NCI-H2171 treated with DMSO at 0.1 percent for 48 hours (cell line): ENCODE results near the gene USP22.

Source experiments
- DNase-seq: peaks from one replicate; lab custom pipeline; 2025; lab: John Stamatoyannopoulos, UW

Gene USP22

DNA sequence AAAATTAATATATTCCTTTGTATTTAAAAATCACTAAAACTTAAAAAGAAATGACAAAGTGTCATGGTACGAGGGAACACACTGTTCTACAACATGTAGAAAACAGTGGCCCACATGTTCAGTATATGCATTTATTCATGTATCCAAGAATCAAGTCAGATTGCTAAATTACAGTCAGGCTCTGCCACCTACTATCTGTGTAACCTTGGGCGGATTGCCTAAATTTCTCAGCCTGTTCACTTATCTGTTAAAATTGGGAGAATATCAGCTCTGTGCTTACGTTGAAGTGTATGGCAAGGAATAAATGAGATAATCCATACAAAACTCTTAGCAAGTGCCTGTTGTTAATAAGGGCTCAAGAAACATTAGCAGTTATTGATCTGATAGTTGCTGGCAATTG lies 3.4 kb upstream of the USP22 start:
- no peak for DNase-seq

DNA sequence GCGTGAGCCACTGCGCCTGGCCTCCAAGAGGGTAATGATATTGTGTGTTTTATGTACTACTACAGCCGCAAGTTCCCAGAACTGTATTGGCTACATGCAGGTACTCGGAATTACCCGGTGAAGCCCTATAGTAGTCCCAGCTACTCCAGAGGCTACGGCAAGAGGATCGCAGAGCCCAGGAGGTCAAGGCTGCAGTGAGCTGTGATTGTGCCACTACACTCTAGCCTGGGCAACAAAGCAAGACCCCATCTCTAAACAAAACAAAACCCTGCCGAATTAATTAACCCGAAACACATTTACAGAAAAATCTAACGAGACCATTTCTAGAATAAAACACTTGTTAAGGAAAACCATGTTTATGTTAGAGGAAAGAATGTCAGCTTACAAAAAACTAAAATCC lies 2.2 kb upstream of the USP22 start:
- DNase-seq = no peak

DNA sequence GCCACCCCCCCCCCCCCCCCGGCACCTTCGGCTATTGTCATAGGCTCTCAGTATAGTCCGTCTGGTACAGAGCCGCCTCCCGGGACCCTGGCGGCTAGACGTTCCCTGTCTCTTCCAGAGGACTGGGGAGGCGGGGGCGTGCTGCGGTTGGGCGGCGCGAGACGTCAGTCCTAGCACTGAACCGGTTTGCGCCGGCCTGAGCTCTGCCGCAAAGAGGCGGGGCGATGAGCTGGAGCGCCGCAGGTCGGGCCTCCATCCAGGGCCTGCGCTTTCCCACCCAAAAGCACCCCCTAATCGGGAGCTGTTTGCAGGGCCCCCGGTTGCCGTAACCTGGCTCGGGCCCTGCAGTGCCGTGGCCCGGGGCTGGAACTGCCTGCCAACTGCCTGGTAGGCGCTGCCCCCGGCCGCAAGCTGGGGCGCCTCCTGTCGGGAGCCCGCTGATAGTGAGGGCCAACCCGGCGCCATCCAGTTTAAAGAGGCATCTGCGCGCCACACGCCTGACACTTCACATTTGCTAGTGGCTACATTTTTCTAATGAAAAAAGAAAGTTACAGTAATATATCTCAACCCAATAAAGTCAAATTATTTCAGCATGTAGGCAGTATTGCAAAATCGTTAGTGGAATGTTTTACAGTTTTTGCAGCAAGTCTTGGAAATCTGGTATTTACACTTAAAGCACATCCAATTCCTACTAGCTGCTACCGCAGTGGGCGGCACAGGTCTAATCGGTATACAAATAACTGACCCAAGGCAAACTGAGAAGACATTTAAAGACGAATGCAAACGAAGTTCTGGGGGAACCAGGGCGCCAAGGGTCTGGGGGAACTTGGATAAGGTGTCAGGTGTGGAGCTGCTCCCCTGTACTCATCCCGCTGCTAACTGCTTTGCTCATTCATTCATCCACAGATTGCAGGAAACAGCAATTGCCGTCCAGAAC lies 753 bp upstream of the USP22 start:
- peak; percentile 99 for DNase-seq

DNA sequence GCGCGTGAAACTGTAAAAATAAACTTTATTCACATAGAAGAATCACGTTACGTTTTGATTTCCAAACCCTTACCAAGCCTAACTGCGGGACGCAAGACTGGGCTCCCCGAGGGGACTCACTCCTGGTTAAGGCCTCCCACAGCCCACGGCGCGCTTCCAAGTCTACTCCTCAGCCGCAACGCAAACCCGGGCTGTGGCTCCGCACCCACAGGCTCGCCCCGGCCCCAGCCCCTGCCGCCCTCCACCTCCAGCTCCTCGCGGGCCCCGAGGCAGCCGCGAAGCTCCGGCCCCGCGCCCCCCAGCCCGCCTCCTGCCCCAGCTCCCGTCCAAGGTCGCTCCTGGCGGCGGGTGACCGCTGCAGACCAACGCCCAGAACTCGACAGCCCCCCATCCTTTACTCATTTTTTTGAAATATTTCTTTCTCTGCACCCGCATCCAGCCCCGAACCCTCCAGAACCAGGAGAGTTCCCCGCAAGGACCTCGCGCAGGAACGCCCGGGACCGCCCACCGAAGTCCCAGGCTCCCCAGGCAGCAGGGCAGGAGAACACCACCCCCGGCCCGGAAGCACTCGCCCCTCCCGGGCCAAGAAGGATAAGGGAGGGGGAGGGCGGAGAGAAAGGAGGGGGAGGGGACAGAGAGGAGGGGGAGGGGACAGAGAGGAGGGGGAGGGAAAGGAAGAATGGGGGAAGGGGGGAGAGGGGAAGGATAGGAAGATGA lies 912 bp downstream of the USP22 start:
- peak; percentile 74 for DNase-seq

DNA sequence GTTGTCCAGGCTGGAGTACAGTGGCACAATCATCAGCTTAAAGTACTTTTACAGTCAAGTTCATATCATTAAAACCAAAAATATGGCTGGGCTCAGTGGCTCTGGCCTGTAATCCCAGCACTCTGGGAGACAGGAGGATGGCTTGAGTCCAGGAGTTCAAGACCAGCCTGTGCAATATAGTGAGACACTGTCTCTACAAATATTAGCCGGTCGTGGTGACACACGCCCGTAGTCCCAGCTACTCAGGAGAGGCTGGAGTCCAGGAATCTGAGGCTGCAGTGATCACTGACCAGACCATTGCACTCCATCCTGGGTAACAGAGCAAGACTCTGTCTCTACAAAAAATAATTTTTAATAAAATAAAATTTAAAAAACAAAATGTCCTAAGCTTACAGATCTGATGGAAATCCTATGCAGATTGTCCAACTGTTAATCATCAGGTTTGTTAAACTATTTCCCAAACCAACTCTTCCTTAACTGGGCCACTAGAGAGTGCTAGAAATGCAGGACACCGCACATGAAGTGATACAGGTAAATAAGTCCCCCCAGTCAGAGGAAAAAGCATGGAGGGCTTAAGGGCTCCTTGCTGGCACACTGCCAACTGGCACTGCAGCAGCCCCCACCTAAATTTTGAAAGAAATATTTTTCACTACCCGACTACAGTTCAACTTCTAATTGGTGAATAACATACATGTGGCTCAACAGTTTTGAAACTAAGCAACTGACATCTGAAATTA lies 2.8 kb downstream of the USP22 start:
- DNase-seq = peak; percentile 61

DNA sequence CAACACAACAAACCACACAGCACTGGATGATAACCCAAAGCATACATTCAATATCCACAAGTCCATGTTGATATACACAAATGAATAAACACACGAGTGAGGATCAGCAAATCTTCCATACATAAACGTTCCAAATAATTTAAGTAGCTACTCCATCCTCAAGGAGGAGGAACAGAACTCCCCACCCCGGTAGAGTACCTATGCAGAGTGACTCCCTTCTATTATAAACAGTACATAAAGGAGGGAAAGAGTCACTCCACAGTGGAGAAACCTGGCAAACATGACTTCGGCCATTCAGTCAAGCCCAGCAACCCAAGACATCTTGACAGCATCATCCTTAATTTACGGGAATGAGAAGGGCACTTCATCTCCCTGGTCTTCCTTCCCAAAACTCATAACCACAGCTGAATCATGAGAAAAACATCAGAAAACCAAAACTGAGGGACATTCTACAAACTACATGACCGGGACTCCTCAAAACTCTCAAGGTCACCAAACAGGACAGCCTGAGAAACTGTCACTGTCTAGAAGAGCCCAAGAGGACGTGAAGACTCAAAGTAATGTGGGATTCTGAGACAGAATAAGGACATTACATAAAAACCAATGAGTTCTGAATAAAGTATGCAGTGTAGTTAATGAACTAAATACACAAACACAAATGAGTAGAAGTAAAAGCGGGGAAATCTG lies 5.6 kb downstream of the USP22 start:
- no peak for DNase-seq

DNA sequence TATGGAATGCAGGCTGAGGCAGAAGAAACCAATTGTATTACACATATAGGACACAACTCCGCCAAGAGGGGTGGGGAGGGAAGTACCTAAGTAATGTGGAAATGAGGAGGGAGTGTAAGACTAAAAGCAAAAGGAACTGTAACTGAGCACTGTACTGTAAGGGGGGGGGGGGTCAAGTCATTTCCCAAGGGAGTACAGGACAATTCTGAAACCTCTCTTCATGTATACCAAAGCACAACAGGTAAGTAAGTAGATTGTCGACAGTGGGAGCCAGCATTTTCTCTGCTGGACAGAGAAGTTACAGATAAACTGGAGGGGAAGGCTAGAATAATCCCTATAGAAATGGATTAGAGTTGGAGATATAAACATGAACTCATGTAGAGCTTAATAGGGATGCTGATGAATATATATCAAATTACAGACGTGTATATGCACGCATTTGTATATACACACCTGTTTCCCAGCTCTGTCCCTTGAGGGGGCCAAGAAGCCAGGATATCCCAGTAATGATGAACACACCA lies 6.4 kb downstream of the USP22 start:
- peak; percentile 74 for DNase-seq

DNA sequence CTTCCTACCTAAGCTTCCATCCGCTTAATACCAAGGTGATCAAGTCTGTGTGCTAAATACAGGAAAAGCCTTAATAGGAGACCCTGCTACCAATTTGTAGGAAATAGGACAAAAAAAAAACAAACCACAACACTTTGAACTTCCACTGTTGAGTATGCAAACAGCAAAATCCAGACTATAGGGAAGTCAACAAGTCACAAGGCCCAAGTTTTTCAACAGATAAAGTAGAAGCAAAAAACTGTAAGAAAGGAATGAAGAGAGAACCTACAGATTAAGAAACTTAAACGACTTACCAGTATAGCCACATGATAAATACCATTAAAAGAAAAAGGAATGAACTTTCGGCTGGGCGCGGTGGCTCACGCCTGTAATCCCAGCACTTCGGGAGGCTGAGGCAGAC lies 7.4 kb downstream of the USP22 start:
- no peak for DNase-seq

DNA sequence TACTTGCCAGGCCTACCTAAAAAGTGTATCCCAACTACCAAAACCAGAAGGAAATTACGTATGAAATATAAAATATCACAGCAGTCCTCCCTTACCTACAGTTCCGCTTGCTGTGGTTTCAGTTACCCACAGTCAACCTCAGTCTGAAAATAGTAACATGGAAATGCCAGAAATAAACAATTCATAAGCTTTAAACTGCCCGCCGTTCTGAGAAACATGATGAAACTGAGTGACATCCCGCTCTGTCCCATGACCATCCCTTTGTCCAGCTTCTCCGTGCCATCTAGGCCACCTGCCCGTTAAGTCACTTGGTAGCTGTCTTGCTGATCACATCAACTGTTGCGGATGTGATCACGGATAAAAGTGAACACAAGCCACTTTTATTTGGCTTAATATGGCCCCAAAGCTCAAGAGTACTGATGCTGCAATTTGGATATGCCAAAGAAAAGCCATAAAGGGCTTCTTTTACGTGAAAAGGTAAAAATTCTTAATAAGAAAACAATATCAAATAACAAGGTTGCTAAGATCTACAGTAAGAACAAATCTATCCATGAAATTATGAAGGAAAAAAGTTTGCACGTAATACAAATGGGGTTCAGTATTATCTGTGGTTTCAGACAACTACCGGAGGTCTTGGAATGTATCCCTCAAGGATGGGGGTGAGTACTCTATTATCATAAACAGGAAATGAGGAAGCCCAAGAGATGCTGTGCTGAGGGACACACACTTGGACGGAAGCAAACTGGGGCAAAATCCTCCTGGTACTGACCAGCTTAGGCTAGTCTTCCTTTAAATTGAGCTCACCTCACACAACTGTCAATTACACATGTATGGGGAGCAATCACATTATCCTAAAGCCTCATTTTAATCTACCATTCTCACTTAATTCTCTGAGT lies 8.2 kb downstream of the USP22 start:
- no peak for DNase-seq

DNA sequence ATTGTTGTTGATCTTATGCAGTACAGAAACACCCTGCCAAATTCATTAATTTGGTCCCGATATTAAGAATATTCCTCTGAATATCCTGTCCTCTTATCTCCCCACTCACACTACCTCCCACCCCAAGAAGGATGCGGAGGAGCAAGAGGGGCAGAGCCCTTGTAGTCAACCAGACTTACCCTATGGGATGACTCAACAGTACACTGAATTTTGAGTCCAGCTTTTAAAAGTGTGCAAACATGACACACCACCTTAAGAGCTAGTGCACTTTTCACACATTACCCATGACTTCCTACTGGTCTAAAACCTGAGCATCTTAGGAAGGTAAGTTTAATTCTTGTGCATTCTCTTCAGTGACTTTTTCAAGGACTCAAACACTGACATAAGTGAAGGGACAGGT lies 9.5 kb downstream of the USP22 start:
- DNase-seq = no peak

DNA sequence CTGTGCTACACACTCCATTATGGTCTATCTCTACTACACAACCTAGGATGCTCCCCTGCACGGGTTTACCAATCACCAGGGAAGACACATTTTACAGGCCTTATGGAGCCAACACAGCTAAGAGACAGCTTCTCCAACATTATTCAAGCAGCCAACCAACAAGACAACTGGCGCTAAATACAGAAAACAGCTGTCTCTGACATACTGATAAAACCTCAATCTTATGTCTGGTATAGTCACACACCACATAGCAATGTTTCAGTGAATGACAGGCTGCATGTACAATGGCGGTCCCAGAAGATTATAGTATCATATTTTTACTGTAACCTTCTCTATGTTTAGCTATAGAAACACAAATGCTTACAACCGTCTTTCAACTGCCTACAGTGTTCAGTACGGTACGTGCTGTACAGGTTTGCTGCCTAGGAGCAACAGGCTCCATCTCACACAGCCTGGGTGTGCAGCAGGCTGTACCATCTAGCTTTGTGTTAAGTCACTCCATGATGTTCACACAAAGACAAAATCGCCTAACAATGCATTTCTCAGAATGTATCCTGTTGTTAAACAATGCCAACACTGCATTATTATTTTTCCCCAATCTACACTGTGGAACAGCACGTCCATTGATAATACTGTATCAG lies 10.9 kb downstream of the USP22 start:
- DNase-seq = no peak

DNA sequence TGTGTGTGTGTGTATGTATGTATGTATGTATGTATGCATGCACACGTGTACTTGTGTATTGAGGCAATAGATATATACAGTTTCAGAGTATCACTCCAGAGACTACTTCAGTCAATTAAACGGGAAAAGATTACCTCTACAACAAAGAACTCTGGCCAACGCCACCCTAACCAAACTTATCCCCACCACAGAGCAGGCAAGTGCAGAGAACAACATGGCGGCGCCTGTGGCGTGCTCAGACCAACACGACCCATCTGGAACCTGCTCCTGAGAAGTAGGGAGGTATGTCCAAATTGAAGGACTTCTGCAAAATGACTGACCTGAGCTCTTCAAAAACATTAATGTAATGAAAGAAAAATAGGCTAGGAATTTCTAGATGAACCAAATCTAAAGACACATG lies 12.4 kb downstream of the USP22 start:
- DNase-seq = no peak

DNA sequence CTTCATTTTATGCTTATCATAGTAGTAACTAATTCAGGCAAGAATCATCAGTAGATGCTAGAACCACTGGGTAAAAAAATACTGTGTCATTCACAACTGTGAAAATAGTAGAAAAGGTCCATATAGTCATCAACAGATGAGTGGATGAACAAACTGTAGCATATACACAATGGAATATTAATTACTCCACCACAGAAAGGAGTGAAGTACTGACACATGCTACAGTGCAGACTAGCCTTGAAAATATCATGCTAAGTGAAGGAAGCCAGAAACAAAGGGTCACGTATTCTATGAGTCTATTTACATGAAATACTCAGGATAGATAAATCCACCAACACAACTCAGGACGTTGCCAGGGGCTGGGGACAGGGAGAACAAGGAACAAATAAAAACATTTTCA lies 13.3 kb downstream of the USP22 start:
- no peak for DNase-seq

DNA sequence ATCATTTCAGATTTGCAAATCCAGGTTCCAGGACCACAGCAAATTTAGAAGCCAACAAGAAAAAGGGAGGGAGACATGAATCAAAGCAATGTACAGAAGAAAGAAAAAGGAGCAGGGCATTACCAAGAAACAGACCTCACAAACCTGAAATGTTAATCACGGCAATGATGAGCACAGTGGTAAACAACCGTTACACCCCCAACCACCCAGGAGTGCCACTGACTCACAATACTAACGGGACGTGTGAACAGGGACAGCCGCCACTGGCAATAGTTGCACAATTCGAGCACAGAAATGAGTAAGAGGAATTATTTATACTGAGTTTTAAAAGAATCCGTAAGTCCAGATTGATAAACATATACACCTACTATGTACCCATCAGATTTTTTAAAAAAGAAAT lies 13.8 kb downstream of the USP22 start:
- DNase-seq = no peak

DNA sequence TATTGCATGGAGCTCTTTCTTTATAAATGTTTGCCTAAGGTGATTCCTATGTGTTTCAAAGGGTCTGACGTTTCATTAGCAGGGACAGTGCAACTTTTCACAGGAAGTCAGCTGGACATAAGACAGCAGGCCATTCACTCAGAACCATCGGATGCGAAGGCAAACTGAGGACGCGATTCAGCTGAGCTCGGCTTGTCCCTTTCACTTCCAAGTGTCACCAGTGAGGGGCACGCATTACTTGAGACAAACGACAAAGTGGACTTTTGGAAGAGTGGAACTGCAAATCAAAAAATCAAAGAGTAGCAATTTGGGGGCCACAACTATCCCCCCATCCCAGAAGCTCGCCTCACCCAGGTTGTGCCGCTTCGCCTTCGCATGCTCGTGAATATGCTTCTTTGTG lies 14.6 kb downstream of the USP22 start:
- DNase-seq = no peak

DNA sequence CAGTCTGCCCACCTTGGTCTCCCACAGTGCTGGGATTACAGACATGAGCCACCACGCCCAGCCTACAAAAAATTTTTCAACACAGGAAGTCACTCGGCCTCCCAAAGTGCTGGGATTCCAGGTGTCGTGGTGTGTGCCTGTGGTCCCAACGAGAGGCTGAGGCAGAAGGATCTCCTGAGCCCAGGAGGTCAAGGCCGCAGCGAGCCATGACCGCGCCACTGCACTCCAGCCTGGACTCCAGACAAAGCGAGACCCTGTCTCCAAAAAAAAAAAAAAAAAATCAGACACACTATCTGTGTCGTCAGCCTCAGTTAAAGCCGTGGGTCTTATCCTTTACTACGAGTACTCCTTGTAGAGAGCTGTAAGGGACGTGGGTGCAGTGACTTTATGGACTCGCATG lies 15.8 kb downstream of the USP22 start:
- no peak for DNase-seq

DNA sequence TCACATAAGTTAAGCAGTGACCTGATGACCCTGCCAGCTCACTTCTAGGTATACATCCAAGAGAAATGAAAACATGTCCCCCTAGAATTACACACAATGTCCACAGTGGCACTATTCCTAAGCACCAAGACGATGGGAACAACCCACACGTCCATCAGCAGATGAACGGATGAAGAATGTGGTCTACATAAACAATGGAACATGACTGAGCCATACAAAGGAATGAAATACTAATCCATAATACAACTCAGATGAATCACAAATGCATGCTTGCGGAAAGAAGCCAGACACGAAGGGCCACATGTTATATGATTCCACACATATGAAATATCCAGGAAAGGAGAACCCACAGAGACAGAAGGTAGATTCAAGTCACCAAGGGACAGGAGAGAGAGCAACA lies 17.4 kb downstream of the USP22 start:
- no peak for DNase-seq

DNA sequence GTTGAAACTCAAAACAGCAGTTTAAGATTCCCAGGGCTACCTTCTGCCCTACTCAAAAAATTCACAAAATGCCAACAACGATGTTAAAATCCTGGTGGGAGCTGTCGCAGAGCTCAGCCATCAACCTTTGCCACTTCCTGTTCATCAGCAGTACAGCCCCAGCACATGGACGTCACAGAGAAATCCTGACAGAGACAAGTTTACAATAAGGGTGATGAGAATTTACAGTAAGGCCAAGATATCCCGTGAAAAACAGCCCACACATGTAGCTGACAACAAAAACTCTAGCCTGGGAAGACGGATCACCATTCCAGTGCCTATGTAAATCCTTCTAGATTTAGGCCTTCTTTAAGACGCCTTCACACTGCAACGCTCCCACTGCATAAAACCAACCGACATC lies 18.8 kb downstream of the USP22 start:
- no peak for DNase-seq

DNA sequence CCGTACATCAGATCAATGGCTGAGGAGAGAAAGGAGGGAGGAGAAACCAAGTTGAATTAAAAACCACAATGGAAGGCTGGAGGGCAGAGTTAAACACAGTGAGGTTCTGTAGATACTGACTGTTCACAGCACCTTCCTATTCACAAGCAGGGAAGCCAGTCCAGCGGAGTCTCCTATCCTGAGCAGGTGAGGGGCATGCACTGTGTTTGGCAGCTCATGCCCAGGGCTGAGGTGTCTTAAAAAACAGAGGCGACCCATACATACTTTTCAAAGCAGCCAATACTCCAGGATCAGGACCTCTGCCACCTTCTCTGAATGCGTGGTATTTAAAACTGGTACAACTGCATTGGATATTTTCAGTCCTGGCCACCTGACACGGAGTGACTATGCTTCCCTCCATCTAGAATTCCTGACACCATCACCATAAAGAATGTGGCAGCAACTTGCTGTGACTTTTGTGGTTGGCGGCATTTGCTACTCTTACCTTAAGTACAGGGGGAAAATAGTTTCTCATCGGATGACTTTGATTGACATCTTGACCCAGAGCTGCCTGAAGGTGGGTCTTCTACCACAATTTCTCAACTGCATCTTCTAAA lies 21.5 kb downstream of the USP22 start:
- no peak for DNase-seq

DNA sequence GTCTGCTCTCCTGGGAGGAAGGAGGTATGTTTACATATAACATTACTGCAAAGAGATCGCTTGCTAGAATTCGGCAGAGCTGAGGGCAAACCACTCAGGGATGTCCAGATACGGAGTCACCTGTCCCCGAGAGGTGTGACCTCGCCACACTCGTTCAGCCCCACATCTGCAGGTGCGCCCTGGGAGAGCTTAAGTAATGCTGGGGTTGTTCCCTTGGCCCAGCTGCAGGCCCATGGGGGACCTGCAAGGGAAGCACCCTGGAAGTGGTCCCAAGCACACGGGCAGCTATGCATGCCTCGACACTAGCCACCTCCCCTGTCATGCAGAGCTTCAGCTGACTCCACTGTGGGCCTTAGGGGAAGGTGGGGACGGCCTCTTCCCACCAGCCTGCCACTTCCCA lies 22.2 kb downstream of the USP22 start:
- DNase-seq = no peak
